Fibroblast of skin of abdomen (primary cell): ENCODE measurements around the gene TRAF3IP3.

Source experiments
- DNase-seq: peaks from one replicate; pipeline ENCODE4 v3.0.0-alpha.2; 2013

TRAF3IP3 gene

DNA sequence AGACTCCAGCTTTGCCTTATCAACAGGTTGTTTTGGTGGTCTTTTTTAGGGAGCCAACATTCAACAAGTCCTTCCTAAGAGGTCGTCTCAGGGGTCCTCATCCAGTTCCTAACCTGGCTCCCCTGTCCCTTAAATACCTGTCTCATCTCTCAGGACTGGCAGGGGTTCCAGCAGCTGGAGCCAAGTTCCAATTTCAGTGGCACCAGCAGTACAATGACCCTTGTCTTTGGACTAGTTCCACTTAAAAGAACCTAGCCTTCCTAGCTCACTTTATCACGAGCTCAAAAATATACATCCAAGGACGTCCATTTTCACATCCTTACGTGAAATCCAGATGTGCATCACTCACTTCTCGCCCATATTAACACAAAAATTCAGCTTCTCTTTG, 18.7 kb upstream of the TRAF3IP3 start:
- DNase-seq: no peak

DNA sequence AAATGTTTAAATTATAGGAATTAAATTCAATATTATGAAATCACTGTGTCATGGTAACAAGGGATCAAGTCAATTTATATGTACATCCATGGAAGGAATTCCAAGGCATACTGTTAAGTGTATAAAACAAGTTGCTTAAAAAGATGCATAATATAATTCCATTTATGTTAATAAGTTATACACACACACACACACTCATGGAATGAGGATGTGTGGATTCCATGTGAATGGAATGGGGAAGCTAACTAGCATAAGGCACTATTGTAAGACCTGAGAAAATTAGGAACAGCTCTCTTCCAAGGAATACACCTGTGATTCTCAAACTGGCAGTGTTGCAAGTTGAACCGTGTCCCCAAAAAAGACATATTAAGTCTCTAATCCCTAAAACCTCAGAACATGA, 17.6 kb upstream of the TRAF3IP3 start:
- DNase-seq: no peak

DNA sequence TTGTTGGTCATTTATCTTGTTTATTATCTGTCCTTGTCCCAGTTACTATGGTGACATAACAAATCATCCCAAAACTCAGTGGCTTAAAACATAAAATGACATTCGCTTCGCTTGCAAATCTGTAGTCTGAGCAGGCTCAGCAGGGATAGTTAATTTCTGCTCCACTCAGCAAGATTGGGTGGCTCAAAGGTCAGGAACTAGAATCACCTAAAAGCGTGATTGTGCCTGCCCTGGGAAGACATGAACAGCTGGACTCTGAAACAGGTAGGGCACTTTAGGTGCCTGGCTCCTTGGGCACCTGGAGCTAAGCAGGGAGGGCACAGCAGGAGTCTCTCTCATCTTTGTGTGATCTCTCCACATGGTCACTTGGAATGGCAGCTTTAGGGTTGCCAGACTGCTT, 14.7 kb upstream of the TRAF3IP3 start:
- DNase-seq: no peak

DNA sequence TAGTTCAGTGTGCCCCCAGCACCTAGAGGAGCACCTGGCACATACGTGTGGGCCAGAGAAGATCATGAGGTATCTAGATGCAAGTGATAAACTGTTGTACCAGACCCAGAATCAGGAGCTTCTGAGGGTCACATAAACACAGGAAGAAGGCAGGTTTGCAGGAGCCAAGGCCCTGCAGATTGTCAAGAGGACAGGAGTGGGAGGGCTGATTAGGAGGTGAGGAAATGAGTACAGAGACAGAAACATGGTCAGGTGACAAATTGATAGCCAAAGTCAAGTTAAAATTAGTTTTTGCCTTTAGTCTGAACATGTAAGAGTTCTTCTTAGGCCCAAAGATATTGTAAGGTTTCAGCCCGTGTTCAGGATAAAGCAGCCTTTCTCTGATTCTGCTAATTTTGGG, 14.0 kb upstream of the TRAF3IP3 start:
- DNase-seq: no peak

DNA sequence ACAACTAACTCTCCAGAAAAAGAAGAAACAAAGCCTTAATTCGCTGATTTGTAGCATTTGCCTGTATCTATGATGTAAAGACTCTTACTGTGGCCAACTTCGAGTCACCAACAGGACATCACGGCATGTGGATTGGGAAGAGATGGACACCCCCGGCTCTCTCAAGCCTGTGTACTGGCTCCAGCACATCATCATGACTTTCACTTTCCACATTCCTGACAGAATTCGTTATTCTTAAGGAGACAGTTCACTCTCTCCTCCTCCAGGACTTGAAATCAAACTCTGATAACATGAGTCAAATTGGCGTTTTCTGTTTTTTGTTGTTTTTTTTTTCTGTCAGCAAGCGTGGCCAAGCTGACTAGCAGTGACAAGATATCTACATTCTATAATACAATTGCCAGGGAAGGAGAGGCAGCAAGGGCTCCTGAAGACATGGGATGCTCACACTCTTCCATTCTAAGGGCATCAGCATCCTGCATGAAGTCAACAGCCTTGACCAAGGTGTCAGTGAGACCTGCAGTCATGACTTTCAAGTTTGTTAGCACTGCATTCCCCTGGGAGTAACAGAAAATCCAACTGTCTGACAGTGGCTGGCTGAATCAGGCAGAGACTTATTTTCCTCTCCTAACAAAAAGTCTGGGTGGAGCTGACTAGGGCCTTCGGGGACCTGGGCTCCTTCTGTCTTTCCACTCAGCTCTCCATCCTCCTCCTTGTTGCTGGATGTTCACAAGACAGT, 13.3 kb upstream of the TRAF3IP3 start:
- DNase-seq: peak; percentile 28

DNA sequence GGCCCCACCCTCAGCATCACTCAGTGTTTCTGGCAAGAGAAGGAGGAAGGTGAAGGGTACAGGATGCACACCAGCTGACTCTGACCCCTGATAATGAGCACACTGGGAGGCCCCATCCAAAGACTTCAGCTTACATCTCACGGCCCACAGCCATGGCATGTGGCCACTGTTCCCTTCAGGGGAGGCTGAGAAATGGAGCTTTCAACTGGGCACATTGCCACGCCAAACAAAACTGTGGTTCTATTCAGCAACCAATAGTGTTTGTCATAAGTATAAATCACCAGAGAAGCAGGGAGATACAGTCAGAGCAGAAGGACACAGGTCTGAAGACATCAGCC, 12.7 kb upstream of the TRAF3IP3 start:
- DNase-seq: peak; percentile 66

DNA sequence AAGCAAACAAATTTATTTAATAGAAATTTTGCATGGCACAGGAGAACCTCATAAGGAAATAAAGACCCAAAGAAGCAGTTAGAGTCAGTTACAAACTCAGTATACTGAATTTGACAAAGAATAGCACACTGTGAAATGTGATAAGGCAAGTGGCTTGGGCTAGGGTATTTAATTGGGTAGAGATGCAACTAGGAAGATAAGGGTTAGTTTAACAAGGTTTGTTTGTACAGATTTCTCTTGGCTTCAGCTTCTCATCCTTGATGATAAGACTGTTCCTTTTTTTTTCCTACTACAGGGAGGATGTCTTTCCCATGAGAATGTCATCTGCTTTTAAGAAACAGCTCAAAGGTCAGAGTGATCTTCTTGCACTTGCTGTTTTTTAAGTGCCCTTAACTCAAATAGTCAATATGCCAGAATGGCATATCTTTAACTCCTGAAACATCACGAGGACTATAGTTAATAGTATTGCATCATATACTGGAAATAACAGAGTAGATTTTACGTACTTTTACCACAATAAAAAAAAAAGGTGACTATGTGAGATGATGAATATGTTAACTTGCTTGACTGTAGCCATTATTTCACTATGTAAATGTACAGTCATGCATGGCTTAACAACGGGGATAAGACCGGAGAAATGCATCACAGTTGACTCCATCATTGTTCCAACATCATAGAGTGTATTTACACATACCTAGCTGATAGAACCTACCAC, 9.2 kb upstream of the TRAF3IP3 start:
- no peak for DNase-seq

DNA sequence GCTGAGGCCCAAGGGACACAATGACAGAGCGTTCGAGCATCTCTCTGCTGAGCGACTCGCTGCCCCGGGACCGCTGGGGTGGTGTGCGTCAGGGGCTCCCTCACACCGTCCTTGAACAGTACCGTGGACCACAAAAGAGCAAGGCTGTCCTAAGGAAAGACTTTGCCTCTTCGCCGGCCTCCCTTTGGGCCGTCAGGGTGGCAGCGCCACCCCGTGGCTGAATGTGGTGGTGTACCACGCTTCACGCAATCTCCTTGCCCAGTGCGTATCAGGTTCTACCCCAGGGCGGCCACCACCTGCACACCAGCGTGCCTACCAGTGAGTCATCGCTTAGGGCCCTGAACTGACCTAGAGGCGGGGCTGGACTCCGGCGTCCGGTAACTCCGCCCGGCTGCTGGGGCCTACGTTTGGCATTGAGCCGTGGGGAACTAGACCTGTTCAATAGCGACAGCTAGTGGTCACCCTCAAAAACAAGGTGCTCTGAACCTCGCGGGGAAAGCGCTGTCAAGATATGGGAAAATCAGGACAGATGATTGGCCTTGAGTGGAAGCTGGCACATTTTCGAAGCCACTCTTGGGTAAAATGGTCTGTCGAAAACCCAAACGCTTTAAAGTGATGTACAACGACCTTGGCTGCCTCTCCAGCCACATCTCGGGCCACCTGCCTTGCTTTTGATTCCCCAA, 8.1 kb upstream of the TRAF3IP3 start:
- DNase-seq: peak; percentile 79

DNA sequence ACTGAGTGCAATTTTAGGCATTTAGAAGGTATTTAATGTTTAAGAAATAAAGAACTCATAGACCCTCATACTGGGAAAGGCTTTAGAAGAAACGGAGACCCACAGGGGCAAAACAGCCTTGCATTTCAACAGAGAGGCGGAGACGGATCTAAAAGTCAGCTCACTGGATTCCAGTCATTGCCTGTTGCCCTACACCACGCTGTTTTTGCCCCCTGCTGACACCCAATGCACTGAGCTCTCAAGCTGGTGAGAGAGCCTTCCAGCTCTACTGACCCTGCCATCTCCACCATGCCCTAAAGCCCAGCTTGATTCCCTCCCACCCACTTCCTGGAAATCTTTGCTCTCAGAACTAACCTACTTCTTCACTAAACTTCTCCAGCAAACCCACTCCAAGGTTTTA, 7.2 kb upstream of the TRAF3IP3 start:
- no peak for DNase-seq

DNA sequence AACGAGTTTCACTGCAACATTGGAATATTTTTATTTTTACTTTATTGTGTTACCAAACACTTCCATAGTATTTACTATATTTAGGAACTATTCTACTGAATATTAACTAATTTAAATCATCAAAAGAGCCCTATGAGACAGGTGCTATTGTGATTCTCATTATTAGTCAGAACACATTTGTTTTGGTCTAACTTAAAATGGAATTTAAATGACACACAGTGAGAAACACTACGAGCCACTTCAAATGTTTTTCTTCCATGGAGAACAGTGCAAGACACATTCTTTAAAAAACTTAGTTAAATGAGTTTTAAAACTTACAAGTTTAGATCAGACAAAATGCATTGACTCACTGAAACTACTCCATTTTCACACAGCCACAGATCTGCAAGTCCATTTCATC, 6.6 kb upstream of the TRAF3IP3 start:
- DNase-seq: no peak

DNA sequence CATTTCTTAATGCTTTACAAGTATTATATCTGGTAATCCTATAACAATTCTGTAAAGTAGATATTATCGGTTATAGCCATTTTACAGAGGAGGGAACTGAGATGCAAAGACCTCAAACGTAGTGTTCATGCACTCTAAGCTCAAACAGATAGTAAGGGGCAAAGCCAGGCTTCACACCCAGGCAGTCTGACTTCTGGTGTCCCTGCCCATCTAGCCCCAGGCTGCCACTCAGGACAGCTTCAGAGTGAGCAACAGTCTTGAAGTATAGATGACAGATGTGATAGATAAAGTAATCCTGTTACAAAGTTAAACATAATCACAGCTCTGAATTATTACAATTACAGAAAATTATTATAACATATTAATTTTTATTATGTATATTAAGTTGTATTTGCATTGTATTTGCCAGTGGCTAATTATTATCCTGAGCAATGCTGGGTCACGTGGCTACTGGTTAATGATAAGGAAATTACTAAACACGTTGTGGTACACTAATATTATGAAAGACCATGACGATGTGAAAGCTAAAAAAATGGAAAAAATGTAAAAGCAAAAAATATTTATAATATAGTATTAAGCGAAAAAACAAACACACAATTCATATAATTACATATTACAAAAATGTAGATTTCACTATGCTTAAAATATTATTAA, 6.1 kb upstream of the TRAF3IP3 start:
- no peak for DNase-seq

DNA sequence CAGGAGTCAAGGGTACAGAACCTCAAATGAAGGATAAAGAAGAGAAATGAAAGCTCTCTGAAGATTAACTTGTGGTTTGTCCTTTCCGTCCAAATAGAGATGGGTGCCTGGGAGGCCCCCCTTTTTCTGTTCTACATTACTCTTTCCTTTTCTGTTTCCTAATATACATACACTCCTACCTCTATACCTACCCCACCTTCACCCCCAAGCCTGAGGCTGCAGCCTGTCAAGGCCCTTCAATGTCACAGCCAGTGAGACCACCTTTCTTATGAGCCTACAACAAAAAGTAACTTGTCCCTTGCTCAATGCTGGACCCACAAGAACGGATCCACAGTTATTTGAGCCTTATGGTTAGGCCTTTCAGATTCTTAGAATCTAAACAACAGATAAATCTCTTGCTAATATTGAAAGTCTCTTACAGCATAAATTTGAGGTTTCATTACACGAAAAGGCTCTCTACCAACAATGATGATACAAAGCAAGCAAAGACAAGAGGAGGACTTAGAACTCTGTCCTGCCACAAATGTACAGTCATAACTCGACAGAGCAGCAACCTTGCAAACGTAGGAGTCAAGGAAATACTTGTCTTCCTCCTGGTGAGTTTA, 4.1 kb upstream of the TRAF3IP3 start:
- DNase-seq: no peak

DNA sequence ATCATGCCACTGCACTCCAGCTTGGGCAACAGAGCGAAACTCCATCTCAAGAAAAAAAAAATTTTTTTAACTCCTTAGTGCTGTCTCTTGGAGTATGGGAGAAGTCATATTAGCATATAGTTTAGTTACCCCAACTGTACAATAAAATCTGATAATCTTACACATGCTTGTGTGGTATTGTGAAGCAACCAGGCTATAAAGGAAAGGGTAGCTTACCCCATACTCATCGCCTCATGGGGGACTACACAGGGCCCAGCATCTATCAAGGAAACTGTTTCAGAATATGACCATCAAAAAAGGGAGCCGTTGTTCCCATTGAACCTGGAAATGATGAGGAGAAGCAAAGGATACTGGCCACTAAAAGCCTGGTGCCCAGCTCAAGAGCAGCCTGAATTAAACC, 3.0 kb upstream of the TRAF3IP3 start:
- DNase-seq: no peak

DNA sequence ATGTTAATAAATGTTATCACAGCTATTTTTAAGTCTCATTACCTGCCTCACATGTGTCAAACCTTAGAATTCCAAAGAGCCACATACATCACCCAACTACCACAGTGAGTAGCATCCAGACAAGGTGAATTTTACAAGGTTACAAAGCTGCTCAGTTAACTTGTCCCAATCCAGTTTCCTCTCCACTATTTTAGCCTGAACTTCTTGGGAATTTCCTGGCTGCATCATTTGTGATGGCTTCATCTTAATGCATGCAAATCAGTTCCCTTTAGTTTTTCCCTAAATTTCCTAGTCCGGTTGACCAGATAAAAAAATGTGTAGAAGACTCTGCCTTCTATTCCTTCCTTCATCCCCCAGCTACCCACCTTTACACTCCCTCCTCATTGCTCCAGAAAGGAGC, 597 bp upstream of the TRAF3IP3 start:
- no peak for DNase-seq

DNA sequence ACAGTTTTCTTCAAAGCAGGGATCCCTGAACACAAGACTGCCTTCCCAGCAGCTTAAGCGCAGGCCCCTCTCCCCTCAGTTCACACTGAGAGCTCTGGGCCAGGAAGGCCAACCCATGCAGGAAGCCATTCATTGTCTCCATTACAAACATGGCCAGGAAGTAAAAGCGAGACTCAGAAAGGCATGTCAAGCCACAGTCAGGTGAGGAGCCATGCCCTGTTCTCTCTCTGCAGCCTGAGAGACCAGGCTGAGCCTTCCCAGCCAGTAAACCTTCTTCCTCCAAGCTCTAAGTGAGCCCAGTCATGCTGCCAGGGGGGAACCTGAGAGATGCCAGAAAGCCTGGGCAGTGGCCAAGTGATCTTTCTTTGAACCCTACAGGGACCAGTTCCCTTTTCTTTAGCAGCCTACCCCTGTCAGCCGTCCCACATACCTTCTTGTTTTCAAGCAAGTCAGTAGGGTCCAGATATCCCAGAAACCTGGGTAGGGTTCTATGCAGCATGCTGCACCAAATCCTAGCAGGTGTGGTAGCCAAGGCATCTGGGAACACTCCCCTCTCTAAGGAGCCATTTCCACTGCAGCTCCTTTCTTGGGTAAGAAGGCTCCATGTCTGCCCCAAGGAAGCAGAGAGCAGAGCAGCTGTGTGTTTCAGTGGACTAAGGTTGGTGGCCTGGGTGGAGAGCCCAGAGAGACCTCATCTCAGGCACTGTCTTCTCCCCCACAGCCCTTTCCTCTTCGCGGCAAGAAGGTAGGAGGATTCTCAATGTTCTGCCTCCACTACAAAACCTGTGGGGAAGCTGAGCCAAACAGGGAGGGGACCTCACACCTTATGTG, 977 bp downstream of the TRAF3IP3 start:
- no peak for DNase-seq

DNA sequence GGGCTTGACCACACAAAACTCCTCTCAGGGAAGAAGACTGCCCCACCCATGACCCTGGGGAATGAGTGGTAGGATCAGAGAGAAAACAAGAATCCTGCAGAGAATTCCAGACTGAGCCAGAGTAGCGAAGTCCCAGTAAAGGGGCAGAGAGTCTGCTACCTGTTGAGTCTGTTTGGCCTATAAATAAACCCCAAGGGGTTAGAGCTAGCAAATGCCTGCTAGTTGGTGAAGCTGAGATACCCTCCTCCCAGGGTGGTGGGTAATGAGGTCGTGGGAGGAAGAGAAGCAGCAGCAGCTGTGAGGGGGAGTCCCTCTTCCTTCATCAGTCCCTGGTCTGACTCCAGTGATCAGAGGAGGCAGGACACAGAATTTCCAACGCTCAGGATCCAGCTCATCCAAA, 2.5 kb downstream of the TRAF3IP3 start:
- DNase-seq: no peak

DNA sequence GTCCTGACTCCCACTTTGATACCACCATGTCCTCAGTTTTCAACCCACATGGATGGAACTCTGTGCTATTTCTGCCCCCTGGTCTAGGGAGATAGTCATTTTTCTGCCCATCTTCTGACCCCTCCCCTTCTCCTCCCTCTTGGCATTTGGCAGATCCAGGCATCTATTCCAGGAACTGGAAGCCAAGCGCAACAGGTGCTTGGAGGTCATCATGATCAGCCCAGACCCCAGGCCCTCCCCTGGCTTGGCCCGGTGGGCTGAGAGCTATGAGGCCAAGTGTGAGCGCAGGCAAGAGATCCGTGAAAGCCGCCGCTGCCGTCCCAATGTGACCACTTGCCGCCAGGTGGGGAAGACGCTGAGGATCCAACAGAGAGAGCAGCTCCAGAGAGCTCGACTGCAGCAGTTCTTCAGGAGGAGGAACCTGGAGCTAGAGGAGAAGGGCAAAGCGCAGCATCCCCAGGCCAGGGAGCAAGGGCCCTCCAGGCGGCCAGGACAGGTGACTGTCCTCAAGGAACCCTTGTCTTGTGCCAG, 4.0 kb downstream of the TRAF3IP3 start:
- DNase-seq: no peak

DNA sequence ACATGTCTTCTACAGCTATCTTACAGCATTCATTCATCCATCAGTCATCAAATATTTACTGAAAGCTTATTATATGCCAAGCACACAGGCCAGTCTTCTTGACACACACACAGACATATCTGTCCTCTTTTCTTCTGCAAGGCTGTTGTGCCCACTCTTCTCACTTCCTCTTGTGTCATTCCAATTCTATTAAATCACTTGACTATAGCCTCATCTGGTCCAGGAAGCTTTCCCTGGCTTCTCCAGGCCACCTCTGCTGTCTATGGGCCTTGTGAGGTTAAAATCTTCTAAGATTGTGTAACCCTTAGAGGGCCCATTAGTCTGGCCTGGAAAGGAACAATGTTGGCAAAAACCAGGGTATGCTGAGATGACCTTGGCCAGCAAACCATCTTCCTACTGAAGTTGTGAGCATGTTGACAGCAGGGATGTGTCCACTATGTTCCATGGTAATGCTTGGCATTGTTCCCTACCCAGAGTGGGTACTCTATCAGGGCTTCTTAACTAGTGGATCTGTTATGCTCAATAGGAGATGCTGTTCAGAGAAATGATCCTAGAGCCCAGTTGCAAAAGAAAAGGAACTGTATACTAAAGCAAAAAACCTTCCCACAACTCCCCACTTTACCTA, 5.3 kb downstream of the TRAF3IP3 start:
- no peak for DNase-seq

DNA sequence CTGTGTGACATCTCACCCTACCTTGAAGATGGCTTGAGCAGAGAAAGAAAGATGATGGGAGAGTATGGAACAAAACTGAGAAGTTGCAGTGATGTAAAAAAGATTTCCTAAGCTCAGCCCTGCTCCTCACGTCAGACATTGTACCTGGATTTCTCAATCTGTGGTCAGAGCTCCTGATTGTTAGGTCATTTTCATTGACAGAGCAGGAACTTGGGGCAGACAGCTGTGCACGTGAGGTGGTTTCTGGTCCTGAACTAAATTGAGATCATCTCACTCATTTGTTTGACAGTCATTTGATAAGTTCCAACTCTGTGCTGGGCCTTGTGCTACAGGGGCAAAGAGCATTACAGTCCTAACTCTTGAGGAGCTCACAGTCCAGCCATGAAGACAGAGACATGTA, 10.2 kb downstream of the TRAF3IP3 start:
- DNase-seq: no peak

DNA sequence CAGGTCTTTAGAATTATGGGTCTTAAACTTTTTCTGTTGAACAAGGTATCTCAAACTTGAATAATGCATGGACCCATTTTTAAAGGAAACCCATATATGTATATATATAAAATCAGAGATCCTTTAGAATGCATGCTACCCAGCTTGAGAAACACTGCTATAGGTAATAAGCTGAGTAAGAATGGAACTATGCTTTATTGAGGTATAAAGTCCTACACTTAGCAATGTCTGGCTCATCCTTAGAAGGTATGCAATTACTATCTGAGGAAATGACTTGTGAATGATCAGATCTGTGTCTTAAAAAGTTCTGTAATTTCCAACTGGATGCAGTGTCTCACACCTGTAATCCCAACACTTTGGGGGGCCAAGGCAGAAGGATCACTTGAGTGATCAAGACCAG, 11.2 kb downstream of the TRAF3IP3 start:
- no peak for DNase-seq

DNA sequence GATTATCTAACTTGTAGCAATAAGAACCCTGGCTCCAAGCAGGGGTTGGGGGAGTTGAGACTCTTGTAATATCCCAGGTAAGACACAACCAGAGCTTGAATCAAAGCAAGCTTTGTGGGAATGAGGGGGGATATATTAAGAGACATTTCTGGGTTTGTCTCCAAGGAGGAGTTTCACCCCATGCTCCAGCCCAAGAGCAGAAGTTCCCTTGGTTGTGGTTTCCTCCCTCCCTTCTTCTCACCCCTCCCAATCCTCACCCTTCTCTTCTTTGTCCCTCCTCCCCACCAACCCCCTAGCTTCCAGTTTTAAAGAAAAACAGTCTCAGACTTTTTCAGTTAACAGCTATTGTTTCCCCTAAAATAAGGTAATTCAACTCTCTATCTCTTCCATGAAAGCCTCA, 11.9 kb downstream of the TRAF3IP3 start:
- no peak for DNase-seq
